ENCODE data around the gene NPTX2.

Gene NPTX2

DNA sequence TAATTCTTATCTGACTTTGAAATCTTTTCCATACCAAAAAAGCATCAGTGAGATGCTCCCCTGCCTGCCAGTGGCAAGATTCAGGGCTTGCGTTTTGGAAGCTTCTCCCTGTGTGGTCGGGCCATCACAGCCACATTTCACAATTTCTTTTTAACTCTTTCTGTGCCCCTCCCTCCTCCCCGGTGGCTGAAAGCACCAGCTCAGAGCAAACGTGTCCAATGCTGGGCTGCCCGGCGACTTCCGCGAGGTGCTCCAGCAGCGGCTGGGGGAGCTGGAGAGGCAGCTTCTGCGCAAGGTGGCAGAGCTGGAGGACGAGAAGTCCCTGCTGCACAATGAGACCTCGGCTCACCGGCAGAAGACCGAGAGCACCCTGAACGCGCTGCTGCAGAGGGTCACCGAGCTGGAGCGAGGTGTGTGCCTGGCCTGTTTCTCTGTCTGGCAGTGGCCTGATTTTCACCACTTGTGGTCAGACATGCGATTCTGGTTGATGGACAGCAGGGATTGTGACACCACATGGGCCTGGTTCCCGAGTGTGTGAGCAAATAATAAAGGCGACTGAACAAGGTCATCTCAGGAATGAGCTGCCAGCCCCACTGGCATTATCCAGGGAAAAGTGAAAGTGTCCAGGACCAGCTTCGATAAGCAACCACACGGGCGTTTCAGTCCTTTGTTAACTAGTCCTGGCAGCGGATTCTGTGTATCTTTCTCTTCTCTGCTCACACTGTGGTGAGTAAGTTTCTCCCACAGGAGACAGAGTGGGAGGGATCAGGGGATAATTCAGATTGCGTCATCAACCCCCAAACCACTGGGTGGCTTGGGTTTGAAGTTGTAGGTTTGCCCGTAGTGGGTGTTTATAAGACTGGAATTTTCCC lies 2.6 kb downstream of the NPTX2 start:
- Histone ChIP-seq H3K9me3 (no peaks in the 10 kb centered on the region), H3K36me3 (peaks cover 0 to 3% (median 0%) of the 10 kb centered on the region in 3 donors), H3K27me3 (peaks cover 0 to 59% of the 10 kb centered on the region in 2 donors), H3K4me1 (peaks cover 0 to 39% (median 25%) of the 10 kb centered on the region in 4 donors), H3K4me3 (peak overlapping the region in 1 of 2 donors; percentile 51), H3K27ac (no peak overlapping the region)
- DNase-seq: no peak
- TF ChIP-seq, protein P1, sequence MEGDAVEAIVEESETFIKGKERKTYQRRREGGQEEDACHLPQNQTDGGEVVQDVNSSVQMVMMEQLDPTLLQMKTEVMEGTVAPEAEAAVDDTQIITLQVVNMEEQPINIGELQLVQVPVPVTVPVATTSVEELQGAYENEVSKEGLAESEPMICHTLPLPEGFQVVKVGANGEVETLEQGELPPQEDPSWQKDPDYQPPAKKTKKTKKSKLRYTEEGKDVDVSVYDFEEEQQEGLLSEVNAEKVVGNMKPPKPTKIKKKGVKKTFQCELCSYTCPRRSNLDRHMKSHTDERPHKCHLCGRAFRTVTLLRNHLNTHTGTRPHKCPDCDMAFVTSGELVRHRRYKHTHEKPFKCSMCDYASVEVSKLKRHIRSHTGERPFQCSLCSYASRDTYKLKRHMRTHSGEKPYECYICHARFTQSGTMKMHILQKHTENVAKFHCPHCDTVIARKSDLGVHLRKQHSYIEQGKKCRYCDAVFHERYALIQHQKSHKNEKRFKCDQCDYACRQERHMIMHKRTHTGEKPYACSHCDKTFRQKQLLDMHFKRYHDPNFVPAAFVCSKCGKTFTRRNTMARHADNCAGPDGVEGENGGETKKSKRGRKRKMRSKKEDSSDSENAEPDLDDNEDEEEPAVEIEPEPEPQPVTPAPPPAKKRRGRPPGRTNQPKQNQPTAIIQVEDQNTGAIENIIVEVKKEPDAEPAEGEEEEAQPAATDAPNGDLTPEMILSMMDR (IDR thresholded peaks at IDR 0.05): no peak
- intact Hi-C loops (cut with DNase I; ENCODE audit: low total_unique reads): no loop called here

DNA sequence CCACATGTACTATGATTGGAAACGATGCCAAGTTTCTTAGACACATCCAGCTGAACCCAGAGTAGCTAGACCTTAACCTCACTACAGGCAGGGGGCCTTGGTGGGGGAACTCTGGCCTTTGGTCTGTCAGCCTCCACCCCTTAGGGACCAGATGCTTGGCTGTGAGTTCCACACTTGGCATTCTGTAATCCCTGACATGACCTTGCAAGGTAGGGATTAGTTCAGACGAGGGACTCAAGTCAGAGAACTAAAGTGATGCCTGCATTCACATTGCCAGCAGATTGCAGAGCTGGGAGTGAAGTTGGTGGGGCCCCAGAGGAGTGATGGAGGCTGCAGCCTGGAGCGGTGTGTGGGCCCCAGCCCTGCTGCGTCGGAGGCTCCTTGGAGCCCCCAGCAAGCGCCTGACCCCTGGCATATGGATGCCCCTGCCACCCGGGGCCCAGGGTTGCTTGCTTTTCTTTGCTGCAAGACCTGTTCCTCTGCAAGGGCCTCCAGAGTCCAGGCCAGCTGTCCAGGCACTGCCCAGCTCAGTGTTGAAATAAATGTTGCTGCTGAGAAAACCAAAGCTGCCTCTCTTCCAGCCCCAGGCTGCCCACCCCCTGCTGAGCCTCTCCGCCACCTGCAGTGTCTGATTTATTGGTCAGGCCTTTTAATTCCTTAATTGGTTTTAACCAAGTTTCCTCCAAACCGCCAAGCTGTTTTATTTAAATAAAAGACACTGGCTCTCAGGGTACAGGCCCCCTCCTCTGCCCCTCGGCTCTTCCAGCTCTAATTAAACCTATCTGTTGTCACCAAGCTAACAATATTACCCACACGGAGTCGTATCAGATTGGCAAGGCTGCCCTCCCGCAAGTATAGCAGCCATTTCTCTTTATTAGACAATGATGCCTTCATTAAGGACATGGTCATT lies 4.7 kb downstream of the NPTX2 start:
- TF ChIP-seq, protein P1 (IDR thresholded peaks at IDR 0.05): no peak
- peaks cover 0 to 31% (median 19%) of the 10 kb centered on the region in 4 donors for H3K4me1 ChIP-seq
- H3K27me3 ChIP-seq: peaks cover 0 to 47% of the 10 kb centered on the region in 2 donors
- peaks cover 0 to 8% (median 0%) of the 10 kb centered on the region in 3 donors for H3K36me3 ChIP-seq
- no peaks in the 10 kb centered on the region for H3K9me3 ChIP-seq
- H3K4me3 ChIP-seq: no peak overlapping the region
- no peak overlapping the region for H3K27ac ChIP-seq
- DNase-seq: no peak
- intact Hi-C loops (cut with DNase I; ENCODE audit: low total_unique reads): no loop called here

DNA sequence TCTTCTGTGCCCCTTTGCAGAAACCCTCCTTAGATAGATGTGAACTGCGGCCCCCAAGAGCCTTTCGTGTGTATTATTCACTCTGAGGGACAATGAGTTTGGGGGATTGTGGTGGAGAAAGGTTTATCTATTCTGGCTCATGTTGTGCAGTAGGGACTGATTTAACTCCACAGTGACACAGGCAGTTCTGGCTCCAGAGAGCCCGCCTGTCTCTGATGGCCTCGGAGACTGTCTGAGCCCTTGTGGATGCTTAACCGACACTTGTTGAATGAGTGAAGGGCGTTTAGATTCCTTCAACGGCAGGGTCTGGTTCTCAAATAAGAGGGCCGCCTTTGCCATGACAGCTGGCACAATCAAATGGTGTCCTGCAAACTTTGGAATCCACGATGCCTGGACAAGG lies 5.8 kb downstream of the NPTX2 start:
- H3K27me3 ChIP-seq: peaks cover 0 to 47% of the 10 kb centered on the region in 2 donors
- peaks cover 0 to 5% (median 0%) of the 10 kb centered on the region in 3 donors for H3K9me3 ChIP-seq
- peaks cover 0 to 8% (median 0%) of the 10 kb centered on the region in 3 donors for H3K36me3 ChIP-seq
- no peak for DNase-seq
- intact Hi-C loops (cut with DNase I; ENCODE audit: low total_unique reads): no loop called here
- TF ChIP-seq, protein P1 (IDR thresholded peaks at IDR 0.05): no peak
- H3K27ac ChIP-seq: no peak overlapping the region
- H3K4me1 ChIP-seq: peaks cover 0 to 21% (median 8%) of the 10 kb centered on the region in 4 donors
- H3K4me3 ChIP-seq: no peak overlapping the region

DNA sequence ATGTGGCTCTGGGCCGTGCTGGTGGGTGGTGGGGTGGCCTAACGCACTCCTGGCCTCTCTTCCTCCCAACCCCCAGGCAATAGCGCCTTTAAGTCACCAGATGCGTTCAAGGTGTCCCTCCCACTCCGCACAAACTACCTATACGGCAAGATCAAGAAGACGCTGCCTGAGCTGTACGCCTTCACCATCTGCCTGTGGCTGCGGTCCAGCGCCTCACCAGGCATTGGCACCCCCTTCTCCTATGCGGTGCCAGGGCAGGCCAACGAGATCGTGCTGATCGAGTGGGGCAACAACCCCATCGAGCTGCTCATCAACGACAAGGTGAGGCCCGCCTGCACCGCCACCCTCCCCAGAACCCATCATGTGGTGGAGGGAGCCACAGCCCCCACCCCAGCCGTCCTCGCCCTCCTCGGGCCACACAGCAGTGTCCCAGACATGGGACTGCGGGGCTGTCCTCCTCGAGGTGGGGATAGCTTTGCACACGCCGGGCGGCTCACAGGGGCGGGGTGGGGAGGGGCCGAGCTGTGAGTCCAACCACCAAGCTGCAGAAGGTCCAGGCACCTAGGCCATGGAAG lies 7.8 kb downstream of the NPTX2 start:
- DNase-seq: no peak
- Histone ChIP-seq H3K27ac (no peak overlapping the region), H3K9me3 (peaks cover 0 to 5% (median 0%) of the 10 kb centered on the region in 3 donors), H3K36me3 (peaks cover 0 to 8% (median 0%) of the 10 kb centered on the region in 3 donors), H3K4me3 (no peak overlapping the region), H3K27me3 (peaks cover 0 to 44% of the 10 kb centered on the region in 2 donors), H3K4me1 (peaks cover 0 to 2% (median under 1%) of the 10 kb centered on the region in 4 donors)
- TF ChIP-seq, protein P1 (IDR thresholded peaks at IDR 0.05): no peak
- intact Hi-C loops (cut with DNase I; ENCODE audit: low total_unique reads): no loop called here

Data from tibial artery (tissue), 4 donors.